Body of pancreas (tissue), 4 donors: Measurements from ENCODE around the gene NCBP1.

Experiments
- CTCF ChIP-seq, 7 experiments: fragments of 450-650 bp in 4 of 7; fragments of 200-600 bp in 3 of 7; sonication (generic) in 3 of 7; IDR thresholded peaks; one replicate each; pipeline ENCODE4 v1.5.1; 2016 to 2019; ENCODE audit warnings: antibody characterized with exemption in 7 of 7
- POLR2A ChIP-seq, 3 donors: fragments of 450-650 bp; IDR thresholded peaks; one replicate each; pipeline ENCODE4 v1.6.1; 2016; ENCODE audit warnings: antibody characterized with exemption in 3 of 3, mild to moderate bottlenecking in 2 of 3

- peak in 1 of 7 experiments; percentile 9 for TF ChIP-seq CTCF (IDR thresholded peaks at IDR 0.05)
- no peak for TF ChIP-seq POLR2A (IDR thresholded peaks at IDR 0.05)
Observed at GRCh38 chr9:97632248-97632984, 1.2 kb upstream of the NCBP1 start.
